Activated CD8-positive, alpha-beta memory T cell treated with anti-CD3 and anti-CD28 coated beads, Interleukin-2, amount 50 U/mL, for 1 hour (primary cell): ENCODE data around the gene DPAGT1.
A peak's percentile ranks its signal among the peaks of the same experiment; 100 is the strongest.

ENCODE experiments used
- DNase-seq: peaks from one replicate; pipeline ENCODE4 v3.0.0-alpha.2; 2020; ENCODE audit errors: extremely low read depth

The DPAGT1 gene

GRCh38 chr11:119057000-119057769 lies 44.5 kb downstream of the DPAGT1 start, which contains the start of gene HYOU1:
TSS of gene HYOU1 (minus strand) at chr11:119057205. CDS start at chr11:119056160, 1,045 bp downstream.
- peak; percentile 93 for DNase-seq

- no peak for DNase-seq
These were observed 45.1 kb downstream of the DPAGT1 start for GRCh38 chr11:119056421-119056999.

- no peak for DNase-seq
These were observed 45.8 kb downstream of the DPAGT1 start for GRCh38 chr11:119055901-119056300.

GRCh38 chr11:119054418-119054817 lies 47.2 kb downstream of the DPAGT1 start:
- DNase-seq, result no peak

GRCh38 chr11:119052163-119052814 lies 49.4 kb downstream of the DPAGT1 start:
- DNase-seq, result no peak

- DNase-seq, result no peak
These were observed 50.1 kb downstream of the DPAGT1 start for GRCh38 chr11:119051440-119052162.

- DNase-seq, result no peak
These were observed 52.6 kb downstream of the DPAGT1 start for GRCh38 chr11:119049081-119049480.

- DNase-seq, result no peak
These were observed 53.0 kb downstream of the DPAGT1 start for GRCh38 chr11:119048644-119049043.

- no peak for DNase-seq
These were observed 54.4 kb downstream of the DPAGT1 start for GRCh38 chr11:119047205-119047604.
